Upper lobe of left lung (tissue), 6 donors: ENCODE measurements around the gene GP5. TPM values are rescaled to one million over a fixed set of nuclear protein-coding genes. Genes with fewer than 3 reads are reported as not detected.

ENCODE experiments used
- ATAC-seq, 2 donors: fragments of 200-7000 bp; cut with Tn5 transposase; one replicate each; pipeline ENCODE4 v1.9.1; 2022; ENCODE audit warnings: mild to moderate bottlenecking in 2 of 2, moderate library complexity in 2 of 2; ENCODE audit not compliant: low FRiP score in 2 of 2
- DNase-seq, 2 donors: peaks; one replicate each; pipeline ENCODE4 v3.0.0-alpha.2; 2019 to 2020
- H3K27ac ChIP-seq, 4 donors: fragments of 200-600 bp; sonication (generic); one replicate each; pipeline ENCODE4 v1.5.1; 2016 to 2019
- H3K27me3 ChIP-seq, 4 donors: fragments of 200-600 bp; sonication (generic); one replicate each; pipeline ENCODE4 v1.5.1; 2017 to 2019
- H3K36me3 ChIP-seq, 4 donors: fragments of 200-600 bp; sonication (generic); one replicate each; pipeline ENCODE4 v1.5.1; 2016 to 2019
- H3K4me1 ChIP-seq, 4 donors: fragments of 200-600 bp; sonication (generic); one replicate each; pipeline ENCODE4 v1.5.1; 2018 to 2019
- H3K4me3 ChIP-seq, 4 donors: fragments of 200-600 bp; sonication (generic); one replicate each; pipeline ENCODE4 v1.5.1; 2017 to 2019; ENCODE audit warnings: mild to moderate bottlenecking in 2 of 4, moderate library complexity in 1 of 4
- H3K9me3 ChIP-seq, 4 donors: fragments of 200-600 bp; sonication (generic); one replicate each; pipeline ENCODE4 v1.5.1; 2018 to 2019
- CTCF ChIP-seq, 6 experiments: fragments of 450-650 bp in 4 of 6; fragments of 200-600 bp in 2 of 6; sonication (generic) in 2 of 6; IDR thresholded peaks; one replicate each; pipeline ENCODE4 v1.5.1; 2016 to 2019; ENCODE audit warnings: antibody characterized with exemption in 6 of 6
- EP300 ChIP-seq, 4 donors: sonication (generic); formaldehyde crosslinking; IDR thresholded peaks; one replicate each; pipeline ENCODE4 v1.5.1; 2017; ENCODE audit warnings: antibody characterized with exemption in 4 of 4, control low read depth in 2 of 4
- POLR2A ChIP-seq, 4 donors: fragments of 450-650 bp; IDR thresholded peaks; one replicate each; pipeline ENCODE4 v1.5.1; 2016 to 2017; ENCODE audit warnings: antibody characterized with exemption in 4 of 4, mild to moderate bottlenecking in 2 of 4
- POLR2AphosphoS5 ChIP-seq, 2 donors: sonication (generic); formaldehyde crosslinking; IDR thresholded peaks; one replicate each; pipeline ENCODE4 v1.5.1; 2017; ENCODE audit warnings: antibody characterized with exemption in 2 of 2
- WGBS, 2 donors: methylation state at CpG; one replicate each; pipeline ENCODE4 v1.1.5; 2017 to 2018; 5-methylcytosine and 5-hydroxymethylcytosine counted together
- total RNA-seq, 6 donors: library from RNA; depleted of rRNA in 4 of 6; stranded (reverse); fragments of >200 nt in 4 of 6; gene quantifications; one replicate each; pipeline versions ENCODE4 v1.1.0 to v1.2.1, GENCODE V29; 2016 to 2021
- donor health status: DM: no; HTN: no; CAD: no; lungs with moderate emphysema.
- donor health status: DM: no; HTN: yes; CAD: no; lungs with severe emphysema.

Gene GP5
- total RNA-seq, 6 donors from 2014 or later = 0.09 to 1.1 (median 0.20) TPM; not detected in 2

DNA sequence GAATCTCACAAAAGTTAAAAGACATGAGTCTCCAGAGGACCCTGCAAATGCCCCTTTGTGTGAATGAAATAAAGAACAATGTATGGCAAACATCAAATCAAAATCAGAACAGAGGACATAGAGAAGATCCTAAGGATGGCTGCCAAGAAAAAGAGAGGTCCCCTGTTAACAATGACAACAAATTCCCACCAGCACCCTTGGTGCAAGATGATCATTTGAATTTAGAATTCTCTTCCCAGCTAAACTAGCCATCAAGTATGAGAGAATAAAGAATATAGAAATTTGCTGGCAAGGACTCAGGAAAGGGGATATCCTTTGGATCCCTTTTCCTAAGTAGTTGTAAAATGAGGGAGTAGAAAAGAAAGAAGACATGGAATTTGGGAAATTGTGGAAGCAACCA is 8.2 kb downstream of the GP5 start:
- no peak overlapping the region for H3K4me3 ChIP-seq
- no peaks in the 10 kb centered on the region for H3K36me3 ChIP-seq
- no peak overlapping the region for H3K27ac ChIP-seq
- peaks cover 0 to 5% (median 3%) of the 10 kb centered on the region in 4 donors for H3K9me3 ChIP-seq
- DNase-seq (no peak), ATAC-seq (no peak)
- H3K27me3 ChIP-seq = no peaks in the 10 kb centered on the region
- no peaks in the 10 kb centered on the region for H3K4me1 ChIP-seq
- TF ChIP-seq EP300 (IDR thresholded peaks at IDR 0.05) (no peak), POLR2AphosphoS5 (IDR thresholded peaks at IDR 0.05) (no peak), POLR2A (IDR thresholded peaks at IDR 0.05) (no peak), CTCF (IDR thresholded peaks at IDR 0.05) (no peak)

GRCh38 chr3:194389269-194389668 is 9.8 kb downstream of the GP5 start:
- Histone ChIP-seq H3K4me1 (no peaks in the 10 kb centered on the region), H3K27ac (no peak overlapping the region), H3K4me3 (no peak overlapping the region), H3K9me3 (peaks cover 0 to 5% (median 3%) of the 10 kb centered on the region in 4 donors), H3K27me3 (no peaks in the 10 kb centered on the region), H3K36me3 (no peaks in the 10 kb centered on the region)
- ATAC-seq = no peak
- DNase-seq = no peak
- TF ChIP-seq POLR2AphosphoS5 (IDR thresholded peaks at IDR 0.05) (no peak), EP300 (IDR thresholded peaks at IDR 0.05) (no peak), CTCF (IDR thresholded peaks at IDR 0.05) (no peak), POLR2A (IDR thresholded peaks at IDR 0.05) (no peak)
- WGBS, 2 donors = 94 to 95% methylated on average over 8 of the region's 8 CpGs

DNA sequence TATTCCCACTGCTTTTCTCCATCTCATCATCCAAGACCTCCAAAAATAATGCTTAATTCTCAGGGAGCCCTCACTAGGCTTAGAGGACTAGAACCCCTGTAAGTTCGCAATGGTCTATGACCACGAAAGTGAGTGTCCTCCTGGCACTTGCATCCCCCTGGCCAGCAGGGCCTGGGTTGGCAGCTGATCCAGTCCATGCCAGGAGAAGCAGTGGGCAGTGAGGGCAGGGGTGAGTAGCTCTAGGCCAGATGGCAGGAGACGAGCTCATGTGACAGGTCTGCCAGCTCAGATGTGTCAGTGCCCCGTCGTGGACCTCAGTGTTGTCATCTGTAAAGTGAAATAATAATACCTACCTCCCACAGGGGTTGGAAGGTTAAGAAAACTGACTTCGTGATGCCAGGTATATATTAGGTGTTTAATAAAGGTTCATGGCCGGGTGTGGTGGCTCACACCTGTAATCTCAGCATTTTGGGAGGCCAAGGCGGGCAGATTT is 11.1 kb downstream of the GP5 start:
- TF ChIP-seq POLR2AphosphoS5 (IDR thresholded peaks at IDR 0.05) = no peak
- no peak for TF ChIP-seq POLR2A (IDR thresholded peaks at IDR 0.05)
- no peak for TF ChIP-seq CTCF (IDR thresholded peaks at IDR 0.05)
- no peak for TF ChIP-seq EP300 (IDR thresholded peaks at IDR 0.05)
- no peak for ATAC-seq
- no peaks in the 10 kb centered on the region for H3K27me3 ChIP-seq
- no peak overlapping the region for H3K27ac ChIP-seq
- WGBS, 2 donors = 95% methylated on average over 8 of the region's 8 CpGs
- H3K4me3 ChIP-seq = no peak overlapping the region
- no peaks in the 10 kb centered on the region for H3K36me3 ChIP-seq
- no peak for DNase-seq
- no peaks in the 10 kb centered on the region for H3K4me1 ChIP-seq
- H3K9me3 ChIP-seq = peaks cover 0 to 5% (median 3%) of the 10 kb centered on the region in 4 donors

GRCh38 chr3:194387276-194387675 is 11.8 kb downstream of the GP5 start:
- 94 to 99% methylated on average over 6 of the region's 6 CpGs for WGBS, 2 donors
- Histone ChIP-seq H3K9me3 (peaks cover 0 to 5% (median 3%) of the 10 kb centered on the region in 4 donors), H3K36me3 (no peaks in the 10 kb centered on the region), H3K27ac (no peak overlapping the region), H3K27me3 (no peaks in the 10 kb centered on the region), H3K4me1 (no peaks in the 10 kb centered on the region), H3K4me3 (no peak overlapping the region)
- no peak for TF ChIP-seq EP300 (IDR thresholded peaks at IDR 0.05)
- no peak for DNase-seq
- no peak for ATAC-seq

DNA sequence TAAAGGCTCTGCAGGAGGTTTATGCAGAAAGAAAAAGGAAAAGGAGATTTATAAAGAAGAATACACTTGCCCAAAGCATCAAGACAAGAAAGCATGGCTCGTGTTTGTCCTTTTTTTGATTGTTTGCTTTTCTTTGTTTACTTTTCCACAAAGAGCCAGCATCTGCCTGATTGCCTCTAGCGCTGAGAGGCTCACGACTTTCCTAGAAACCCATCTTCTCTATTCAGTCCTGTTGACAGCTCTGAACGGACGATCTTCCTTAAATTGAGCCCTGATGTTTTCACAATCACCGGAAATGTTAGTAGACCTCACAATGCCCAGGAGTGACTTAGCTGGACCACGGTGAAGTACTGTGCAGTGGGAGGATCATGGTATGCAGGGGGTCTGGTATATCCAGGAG is 12.4 kb downstream of the GP5 start:
- 58 to 61% methylated on average over 7 of the region's 7 CpGs for WGBS, 2 donors
- Histone ChIP-seq H3K9me3 (peaks cover 0 to 5% (median 3%) of the 10 kb centered on the region in 4 donors), H3K36me3 (no peaks in the 10 kb centered on the region), H3K27ac (no peak overlapping the region), H3K4me3 (no peak overlapping the region), H3K27me3 (no peaks in the 10 kb centered on the region), H3K4me1 (no peaks in the 10 kb centered on the region)
- DNase-seq = no peak
- ATAC-seq = no peak
- TF ChIP-seq CTCF (IDR thresholded peaks at IDR 0.05) (no peak), POLR2AphosphoS5 (IDR thresholded peaks at IDR 0.05) (no peak), POLR2A (IDR thresholded peaks at IDR 0.05) (no peak), EP300 (IDR thresholded peaks at IDR 0.05) (no peak)
